ENCODE data around the gene NUCKS1.

GRCh38 chr1:205772607-205773032 lies 22.6 kb upstream of the NUCKS1 start:
- TF ChIP-seq, protein P1, sequence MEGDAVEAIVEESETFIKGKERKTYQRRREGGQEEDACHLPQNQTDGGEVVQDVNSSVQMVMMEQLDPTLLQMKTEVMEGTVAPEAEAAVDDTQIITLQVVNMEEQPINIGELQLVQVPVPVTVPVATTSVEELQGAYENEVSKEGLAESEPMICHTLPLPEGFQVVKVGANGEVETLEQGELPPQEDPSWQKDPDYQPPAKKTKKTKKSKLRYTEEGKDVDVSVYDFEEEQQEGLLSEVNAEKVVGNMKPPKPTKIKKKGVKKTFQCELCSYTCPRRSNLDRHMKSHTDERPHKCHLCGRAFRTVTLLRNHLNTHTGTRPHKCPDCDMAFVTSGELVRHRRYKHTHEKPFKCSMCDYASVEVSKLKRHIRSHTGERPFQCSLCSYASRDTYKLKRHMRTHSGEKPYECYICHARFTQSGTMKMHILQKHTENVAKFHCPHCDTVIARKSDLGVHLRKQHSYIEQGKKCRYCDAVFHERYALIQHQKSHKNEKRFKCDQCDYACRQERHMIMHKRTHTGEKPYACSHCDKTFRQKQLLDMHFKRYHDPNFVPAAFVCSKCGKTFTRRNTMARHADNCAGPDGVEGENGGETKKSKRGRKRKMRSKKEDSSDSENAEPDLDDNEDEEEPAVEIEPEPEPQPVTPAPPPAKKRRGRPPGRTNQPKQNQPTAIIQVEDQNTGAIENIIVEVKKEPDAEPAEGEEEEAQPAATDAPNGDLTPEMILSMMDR (conservative IDR thresholded peaks at IDR 0.05; ENCODE audit: low read depth, low read length) = no peak
- TF ChIP-seq EZH2phosphoT487 (IDR thresholded peaks at IDR 0.05; ENCODE audit: borderline replicate concordance, low read length) (no peak), EZH2 (IDR thresholded peaks at IDR 0.05; ENCODE audit: low read length, unreplicated experiment) (no peak)

All from PC-3 (cell line).